CD4-positive, alpha-beta T cell treated with Interleukin-17A for 4 hours (primary cell): ENCODE results near the gene TRAF2.

Experiments
- DNase-seq: peaks from one replicate; pipeline ENCODE4 v3.0.0-alpha.2; 2020; ENCODE audit warnings: mixed read lengths

The TRAF2 gene

GRCh38 chr9:136964833-136965422 lies 78.6 kb downstream of the TRAF2 start:
- no peak for DNase-seq

- DNase-seq = peak; percentile 35
These were observed 79.6 kb downstream of the TRAF2 start for GRCh38 chr9:136965771-136966484.

GRCh38 chr9:136968333-136969127 lies 82.2 kb downstream of the TRAF2 start:
- DNase-seq = no peak

- no peak for DNase-seq
These were observed 82.8 kb downstream of the TRAF2 start for GRCh38 chr9:136969150-136969549.

GRCh38 chr9:136969774-136970173 lies 83.5 kb downstream of the TRAF2 start:
- no peak for DNase-seq

- no peak for DNase-seq
These were observed 84.0 kb downstream of the TRAF2 start for GRCh38 chr9:136970361-136970760.

GRCh38 chr9:136971746-136972145 lies 85.4 kb downstream of the TRAF2 start:
- no peak for DNase-seq

- DNase-seq = no peak
These were observed 86.0 kb downstream of the TRAF2 start for GRCh38 chr9:136972335-136972734.

- DNase-seq = no peak
These were observed 86.4 kb downstream of the TRAF2 start for GRCh38 chr9:136972743-136973142.

- no peak for DNase-seq
These were observed 87.6 kb downstream of the TRAF2 start for GRCh38 chr9:136973618-136974617.

- DNase-seq = peak; percentile 48
These were observed 88.7 kb downstream of the TRAF2 start for GRCh38 chr9:136974817-136975535.

GRCh38 chr9:136975644-136976043 lies 89.3 kb downstream of the TRAF2 start:
- peak; percentile 45 for DNase-seq
